Activated T-cell treated with anti-CD3 and anti-CD28 coated beads, Interleukin-2, amount 50 U/mL, for 1 hour (primary cell): ENCODE measurements around the gene TRHDE.

Experiments
- DNase-seq: peaks from one replicate; pipeline ENCODE4 v3.0.0-alpha.2; 2020

The TRHDE gene, protein sequence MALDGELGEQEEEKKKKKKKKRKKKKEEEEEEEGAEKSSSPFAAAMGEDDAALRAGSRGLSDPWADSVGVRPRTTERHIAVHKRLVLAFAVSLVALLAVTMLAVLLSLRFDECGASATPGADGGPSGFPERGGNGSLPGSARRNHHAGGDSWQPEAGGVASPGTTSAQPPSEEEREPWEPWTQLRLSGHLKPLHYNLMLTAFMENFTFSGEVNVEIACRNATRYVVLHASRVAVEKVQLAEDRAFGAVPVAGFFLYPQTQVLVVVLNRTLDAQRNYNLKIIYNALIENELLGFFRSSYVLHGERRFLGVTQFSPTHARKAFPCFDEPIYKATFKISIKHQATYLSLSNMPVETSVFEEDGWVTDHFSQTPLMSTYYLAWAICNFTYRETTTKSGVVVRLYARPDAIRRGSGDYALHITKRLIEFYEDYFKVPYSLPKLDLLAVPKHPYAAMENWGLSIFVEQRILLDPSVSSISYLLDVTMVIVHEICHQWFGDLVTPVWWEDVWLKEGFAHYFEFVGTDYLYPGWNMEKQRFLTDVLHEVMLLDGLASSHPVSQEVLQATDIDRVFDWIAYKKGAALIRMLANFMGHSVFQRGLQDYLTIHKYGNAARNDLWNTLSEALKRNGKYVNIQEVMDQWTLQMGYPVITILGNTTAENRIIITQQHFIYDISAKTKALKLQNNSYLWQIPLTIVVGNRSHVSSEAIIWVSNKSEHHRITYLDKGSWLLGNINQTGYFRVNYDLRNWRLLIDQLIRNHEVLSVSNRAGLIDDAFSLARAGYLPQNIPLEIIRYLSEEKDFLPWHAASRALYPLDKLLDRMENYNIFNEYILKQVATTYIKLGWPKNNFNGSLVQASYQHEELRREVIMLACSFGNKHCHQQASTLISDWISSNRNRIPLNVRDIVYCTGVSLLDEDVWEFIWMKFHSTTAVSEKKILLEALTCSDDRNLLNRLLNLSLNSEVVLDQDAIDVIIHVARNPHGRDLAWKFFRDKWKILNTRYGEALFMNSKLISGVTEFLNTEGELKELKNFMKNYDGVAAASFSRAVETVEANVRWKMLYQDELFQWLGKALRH

DNA sequence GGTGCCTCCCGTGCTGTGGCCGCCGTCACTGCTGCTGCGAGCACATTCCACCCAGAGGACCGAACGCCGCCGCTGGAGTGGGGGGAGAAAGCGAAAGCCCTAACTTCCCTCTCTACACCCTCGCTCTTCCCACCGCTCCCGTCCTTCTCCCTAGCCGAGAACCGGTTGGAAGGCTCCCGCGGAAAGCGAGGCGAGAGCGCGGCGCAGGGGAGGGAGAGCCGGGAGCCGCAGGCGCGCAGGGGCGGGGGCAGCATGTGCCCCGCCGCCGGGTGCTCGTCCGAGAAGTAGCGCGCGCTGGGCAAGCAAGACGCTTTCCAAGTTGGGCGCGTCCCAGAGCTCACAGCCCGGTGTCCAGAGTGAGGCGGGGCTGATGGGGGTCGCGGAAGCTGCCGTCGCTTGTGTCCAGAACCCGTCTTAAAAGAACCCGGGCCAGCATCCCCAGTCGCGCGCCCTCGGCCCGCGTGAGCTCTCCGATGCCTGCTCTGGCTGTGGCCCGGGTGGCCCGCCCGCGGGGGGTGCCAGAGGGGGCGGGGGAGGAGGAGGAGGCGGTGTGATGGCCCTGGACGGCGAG is at the start of gene TRHDE:
Gene TRHDE, plus strand, starts transcription at position 280 of the 571 bp plus-strand sequence. Its CDS starts 274 bp downstream, at position 554.
- DNase-seq = no peak

DNA sequence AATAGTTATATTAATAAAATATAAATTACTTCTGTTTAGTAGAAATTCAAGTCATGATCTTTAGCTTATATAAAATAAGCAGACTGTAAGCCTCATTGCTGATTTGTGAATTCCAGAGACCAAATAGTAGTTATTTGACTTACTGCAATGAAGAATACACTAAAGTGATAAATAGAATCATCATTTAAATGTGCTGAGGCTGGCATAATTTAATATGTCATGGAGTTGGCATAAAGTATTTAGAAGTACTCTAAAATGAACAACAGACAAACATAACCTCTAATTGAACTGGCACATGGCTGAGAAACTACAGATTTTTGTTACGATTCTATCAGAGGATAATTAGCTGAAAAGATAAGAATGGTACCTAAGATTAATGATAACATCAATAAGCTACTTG is 45.7 kb upstream of the TRHDE start:
- DNase-seq = no peak

DNA sequence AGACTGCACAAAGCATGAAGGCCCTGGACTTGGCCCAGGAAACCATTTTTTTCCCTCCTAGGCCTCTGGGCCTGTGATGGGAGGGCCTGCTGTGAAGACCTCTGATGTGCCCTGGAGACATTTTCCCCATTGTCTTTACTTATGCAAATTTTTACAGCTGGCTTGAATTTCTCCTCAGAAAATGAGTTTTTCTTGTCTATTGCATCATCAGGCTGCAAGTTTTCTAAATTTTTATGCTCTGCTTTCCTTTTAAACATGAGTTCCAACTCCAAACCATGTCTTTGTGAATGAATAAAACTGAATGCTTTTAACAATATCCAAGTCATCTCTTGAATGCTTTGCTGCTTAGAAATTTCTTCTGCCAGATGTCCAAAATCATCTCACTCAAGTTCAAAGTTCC is 43.7 kb upstream of the TRHDE start:
- DNase-seq = no peak

DNA sequence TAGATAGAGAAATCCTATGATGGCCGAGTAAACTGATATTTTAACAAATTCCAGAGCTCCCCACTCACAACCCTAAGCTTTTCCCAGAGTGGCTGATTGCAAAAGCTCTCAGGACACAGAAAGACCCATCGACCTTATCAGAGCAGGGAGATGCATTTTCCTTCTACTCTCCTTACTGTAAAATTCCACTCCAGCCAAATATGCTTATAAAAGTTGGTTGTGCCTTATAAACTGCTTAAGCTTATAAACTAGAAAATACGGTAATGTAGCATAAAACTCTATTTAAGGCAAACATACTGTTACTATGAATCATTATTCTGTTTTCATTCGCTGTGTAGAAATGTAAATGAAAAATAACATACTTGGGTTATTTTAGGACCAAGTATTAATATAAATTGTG is 41.6 kb upstream of the TRHDE start:
- DNase-seq = no peak

DNA sequence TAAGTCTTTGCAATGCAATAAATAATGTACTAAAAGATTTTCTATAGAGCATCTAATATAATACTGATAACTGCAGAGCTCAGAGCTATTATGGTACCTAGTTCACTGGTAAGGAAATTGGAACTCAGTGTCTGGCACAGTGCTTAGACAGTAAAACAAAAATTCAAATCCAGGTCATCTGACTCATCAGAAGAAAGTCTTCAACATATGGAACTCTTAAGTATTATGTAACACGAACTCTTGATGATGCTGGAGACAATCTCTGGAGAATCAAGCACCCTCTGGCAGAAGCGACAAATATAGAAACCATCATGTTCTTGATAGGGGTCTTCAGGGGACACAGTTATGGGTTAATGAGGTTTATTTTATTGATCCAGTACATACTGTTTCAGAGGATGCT is 37.3 kb upstream of the TRHDE start:
- no peak for DNase-seq

DNA sequence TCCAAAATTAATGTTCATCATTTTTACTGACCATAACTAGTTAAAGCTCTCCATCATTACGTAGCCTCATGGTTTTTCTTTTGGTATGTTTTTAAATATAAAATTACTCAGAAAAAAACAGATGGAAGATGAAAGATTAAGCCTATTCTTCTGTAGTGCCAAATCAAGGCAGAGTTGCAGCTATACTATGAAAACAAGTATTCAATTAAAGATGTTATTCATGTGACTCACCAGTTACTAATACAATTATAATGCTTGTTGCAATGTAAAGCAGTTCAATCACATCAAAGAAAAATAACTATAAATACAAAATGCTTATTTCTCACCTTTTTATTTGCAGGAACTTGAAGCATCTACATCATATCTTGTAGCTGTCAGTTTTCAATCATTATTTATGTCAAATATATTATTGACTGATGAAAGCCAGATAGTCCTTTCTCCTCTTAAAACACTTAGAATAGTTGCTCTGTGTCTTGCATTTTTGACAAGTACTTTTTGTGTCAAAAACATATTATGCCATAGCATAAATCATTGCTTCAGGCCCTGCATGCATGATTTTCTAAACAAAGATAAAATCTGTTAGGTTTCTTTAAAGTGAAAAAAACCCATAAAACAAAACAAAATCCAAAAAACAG is 36.0 kb upstream of the TRHDE start:
- DNase-seq = no peak

DNA sequence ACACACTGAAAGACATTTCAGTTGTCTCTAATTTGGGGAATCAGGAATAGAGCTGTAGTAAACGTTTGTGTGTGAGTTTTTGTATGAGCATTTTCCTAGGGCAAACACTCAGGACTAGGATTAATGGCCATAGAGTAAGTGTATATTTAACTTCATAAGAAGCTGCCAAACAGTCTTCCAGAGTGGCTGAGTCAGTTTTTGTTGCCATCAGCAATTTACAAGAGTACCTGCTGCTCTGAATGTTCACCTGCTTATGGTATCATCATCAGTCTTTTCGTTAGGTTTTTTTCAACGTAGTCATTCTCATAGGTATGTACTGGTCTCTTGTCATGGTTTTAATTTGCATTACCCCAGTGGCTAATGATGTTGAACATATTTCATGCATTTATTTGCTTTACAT is 30.6 kb upstream of the TRHDE start:
- DNase-seq = no peak

DNA sequence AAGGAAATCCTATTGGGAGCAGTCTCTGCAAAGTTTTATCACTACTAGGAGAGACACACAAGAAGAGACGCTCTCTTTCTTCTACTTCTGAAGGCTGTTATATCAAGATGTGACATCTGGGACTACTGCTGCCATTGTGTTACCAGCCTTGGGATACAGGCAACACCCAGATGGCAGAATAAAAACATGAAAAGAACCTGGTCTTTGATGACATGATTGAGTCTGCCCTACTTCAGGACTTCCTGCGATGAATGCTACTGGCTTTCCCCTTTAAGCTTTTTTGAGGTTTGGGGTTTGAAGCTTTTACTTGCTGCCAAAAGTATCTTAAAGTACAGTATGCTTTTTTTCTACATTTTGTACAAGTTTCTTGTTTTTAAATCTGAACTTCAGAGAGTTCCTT is 29.2 kb upstream of the TRHDE start:
- no peak for DNase-seq

DNA sequence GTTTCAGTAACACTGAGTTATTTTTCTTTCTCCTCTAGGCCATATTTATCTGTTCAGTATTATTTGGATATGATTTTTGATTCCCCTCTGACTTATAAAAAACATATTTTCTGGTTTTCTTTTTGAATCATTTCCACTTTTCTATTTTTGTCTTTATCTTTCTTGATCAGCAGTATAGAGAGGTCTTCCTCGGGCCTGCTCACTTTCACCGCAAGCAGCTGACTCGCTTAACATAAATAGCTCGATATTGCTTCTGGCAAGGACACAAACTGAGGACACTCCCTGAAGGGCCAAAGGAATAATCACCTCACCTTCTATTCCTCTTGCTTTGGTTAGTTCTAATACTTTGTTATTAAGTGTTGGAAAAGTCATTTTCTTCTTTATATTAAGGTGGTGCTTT is 25.8 kb upstream of the TRHDE start:
- no peak for DNase-seq

DNA sequence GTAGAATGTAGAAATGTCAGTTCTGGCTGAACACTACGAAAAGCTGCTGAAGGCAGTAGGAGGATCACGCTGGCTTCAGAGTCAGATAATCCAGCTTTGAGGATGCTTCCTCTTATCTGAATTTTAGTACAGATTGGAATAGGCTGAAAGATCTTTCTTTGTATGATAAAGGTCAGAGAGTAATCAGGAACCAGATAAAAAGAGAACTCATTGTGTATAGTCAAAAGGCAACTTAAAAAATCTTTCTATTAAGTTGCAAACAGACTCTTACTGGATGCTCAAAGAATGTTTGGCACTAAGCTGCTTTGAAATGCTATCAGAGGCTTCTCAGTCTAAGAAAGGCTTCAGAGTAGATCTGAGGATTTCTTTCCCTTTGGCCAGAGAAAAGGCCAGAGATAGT is 21.8 kb upstream of the TRHDE start:
- DNase-seq = no peak

DNA sequence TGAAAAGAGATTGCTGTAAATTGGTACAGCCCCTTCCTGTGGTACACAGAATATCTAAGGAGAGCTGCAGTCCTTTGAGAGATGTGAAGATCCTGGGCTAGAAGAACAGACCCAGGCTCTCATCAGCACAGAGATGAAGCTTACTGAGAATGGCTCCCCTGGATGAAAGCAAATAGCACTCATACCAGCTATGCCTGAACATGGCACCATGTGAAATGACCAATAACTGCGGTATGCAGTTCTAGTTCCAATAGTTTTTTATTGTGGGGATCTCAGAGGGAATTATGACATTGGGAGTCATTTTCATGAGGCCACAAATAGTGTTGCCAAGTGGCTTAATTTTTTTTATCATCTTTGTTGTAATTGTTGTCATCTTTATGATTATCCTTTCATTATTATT is 15.4 kb upstream of the TRHDE start:
- DNase-seq = no peak

DNA sequence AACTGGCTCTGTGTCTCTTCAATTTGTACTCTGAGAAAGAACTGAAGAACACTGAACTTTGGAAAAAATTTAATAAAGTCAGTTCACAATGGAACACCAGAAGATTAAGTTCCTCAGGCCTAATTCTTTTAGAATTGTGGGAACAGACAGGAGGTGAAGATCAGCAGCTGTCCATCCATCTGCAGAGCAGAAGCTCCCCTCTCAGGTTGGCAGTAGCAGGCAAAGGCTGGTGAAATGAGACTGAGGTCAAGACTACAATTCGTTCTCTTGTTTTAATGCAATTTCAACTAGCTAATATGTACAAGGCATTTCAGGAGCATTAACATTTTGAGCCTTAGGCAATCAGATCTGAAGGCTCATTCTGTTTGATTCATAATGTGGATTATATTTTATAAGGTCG is 10.3 kb upstream of the TRHDE start:
- DNase-seq = no peak

DNA sequence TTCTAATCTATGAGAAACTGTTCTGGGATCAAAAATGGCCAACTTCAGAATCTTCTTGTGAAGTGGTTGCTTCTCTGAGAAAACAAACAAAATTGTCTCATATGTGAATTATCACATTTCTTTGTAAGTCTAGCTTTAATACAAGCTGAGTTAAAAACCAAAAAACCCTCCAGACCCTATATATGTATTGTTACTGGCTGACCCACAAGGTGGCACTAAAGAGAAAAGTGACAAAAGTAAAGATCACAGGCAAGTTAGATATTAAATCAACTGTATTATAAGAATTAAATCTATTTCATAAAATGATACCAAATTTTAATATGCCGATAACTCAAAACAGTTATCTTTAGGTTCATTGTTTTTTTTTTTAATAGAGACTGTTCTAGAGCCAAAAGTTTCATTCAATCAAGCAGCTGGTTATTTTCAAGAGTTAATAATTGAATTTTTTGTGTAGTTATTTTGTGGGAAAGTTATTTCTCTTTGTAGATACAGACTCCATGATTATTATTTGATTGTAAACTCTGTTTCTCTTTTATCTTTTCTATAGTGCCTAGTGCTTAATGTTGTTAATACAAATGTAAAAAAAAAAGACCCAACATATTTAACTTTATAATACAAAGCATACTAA is 7.5 kb upstream of the TRHDE start:
- DNase-seq = no peak

DNA sequence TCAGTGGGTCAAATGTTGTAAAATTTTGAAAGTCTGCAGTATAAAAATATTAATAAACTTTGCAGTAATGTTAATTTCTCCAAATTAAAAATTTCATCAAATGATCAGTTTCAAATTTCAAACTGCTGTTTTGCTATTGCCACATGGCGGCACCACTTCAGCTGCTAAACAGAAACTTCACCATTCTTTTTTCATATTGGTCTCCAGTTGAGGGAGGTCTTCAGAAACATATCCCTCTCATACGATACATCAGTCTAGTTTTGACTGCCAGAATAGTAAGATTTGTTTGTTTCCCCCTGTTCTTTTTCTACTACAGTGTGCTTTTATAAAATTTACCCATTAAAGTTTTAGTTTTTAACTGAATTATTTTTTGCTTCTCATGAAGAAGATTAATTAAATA is 4.2 kb upstream of the TRHDE start:
- DNase-seq = no peak

DNA sequence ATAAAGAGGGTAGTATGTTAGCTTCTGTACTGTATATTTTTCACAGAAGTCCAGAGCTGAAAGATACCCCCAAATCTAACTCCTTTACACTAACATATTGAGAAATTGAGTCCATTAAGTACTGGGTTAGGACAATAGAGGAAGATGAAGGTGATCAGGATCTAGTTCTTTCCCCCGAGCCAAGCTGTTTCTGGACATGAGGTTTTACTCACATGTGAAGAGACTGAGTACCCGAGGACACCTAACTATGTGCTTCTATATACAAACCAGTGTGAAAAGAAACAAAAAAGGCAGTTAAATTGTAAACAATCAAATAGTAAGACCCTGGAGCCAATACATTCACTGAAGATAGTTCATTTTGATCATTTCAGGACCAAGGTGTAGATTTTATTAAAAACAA is 3.8 kb upstream of the TRHDE start:
- DNase-seq = no peak

DNA sequence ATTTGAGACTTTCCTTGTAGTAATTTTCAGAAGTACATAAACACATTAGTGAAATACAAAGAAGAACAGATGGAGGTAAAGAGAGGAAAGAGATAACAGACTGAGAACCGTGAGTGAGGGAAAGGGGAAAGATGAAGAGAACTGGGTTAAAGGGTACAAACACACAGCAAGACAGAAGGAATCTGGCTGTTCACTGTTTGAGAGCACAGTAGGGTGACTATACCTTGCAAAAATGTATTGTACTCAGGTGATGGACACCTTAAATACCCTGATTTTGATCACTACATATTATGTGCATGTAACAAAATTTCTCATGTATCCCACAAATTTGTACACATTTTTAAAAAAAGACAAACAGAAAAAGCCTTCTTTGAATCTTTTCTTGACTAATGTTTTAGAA is 2.7 kb upstream of the TRHDE start:
- DNase-seq = no peak

DNA sequence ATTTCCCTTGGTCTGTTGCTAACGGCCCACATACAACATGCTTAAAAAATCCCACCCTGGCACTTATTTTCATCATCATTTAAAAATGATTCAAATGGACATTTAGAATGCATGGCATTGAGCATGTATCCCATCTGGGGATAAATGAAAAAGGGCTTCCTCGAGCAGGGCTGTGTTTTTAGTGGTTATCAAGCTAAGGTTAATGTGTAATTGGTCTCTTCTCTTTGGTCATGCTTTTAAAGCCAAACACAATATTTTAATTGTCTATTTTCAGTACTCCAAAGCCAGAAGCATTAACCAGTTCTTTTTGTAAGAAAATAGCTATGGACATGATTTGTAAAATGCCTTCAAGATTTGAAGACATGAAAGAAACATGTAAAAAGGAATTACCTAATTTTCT is 1.9 kb upstream of the TRHDE start:
- DNase-seq = no peak

DNA sequence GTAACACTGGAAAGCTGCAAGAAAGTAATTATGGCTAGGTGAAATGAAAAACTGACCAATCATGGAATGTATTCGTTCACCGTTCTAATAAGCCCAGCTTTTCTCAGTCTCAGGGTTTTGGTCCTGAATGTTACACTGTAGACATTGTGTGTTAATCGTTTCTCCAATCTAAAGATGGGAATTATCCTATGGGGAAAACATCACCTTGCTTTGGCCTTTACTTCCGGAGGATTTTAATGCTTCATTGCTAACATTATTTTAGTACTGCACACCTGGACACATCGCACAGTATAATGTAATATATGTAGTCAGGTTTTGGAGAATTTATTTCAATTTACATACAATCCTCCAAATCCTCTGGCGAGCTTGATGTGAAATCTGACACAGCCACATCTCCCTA is 1.2 kb upstream of the TRHDE start:
- DNase-seq = no peak

DNA sequence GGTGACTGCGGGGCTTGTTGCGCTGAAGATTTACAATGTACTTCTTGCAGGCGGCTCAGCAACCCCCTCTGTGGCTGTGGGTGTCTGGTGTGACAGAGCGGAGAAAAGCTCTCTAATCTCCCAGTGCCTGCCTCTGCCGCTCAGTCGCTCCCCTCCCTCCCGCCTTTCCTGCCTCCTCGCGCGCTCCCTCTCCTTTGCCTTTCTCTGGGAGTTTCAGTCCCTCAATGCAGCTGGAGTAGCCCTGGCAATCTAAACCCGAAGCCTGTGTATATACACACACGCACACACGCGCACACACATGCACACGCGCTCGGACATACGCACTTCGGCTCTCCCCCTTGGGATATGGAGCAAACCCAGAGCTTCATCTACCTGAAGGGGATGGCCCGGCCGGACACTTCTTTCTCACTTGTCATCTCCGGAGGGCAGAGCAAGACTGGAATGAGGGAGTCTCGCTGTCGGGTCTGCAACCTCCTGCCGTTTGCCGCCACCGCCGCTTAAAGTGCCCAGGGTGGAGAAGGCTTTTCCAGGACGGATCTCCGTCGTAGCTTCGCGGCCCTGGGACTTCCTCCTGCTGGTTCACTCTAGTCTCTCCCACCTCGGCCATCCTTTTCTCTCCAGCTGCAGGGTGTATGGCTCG is 599 bp upstream of the TRHDE start:
- no peak for DNase-seq

DNA sequence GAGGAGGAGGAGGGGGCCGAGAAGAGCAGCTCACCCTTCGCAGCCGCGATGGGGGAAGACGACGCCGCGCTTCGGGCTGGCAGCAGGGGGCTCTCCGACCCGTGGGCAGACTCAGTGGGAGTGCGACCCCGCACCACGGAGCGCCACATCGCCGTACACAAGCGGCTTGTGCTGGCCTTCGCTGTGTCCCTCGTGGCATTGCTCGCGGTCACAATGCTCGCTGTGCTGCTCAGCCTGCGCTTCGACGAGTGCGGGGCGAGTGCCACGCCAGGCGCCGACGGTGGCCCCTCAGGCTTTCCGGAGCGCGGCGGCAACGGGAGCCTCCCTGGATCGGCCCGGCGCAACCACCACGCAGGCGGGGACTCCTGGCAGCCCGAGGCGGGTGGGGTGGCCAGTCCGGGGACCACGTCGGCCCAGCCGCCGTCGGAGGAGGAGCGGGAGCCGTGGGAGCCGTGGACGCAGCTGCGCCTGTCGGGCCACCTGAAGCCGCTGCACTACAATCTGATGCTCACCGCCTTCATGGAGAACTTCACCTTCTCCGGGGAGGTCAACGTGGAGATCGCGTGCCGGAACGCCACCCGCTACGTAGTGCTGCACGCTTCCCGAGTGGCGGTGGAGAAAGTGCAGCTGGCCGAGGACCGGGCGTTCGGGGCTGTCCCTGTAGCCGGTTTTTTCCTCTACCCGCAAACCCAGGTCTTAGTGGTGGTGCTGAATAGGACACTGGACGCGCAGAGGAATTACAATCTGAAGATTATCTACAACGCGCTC is 745 bp downstream of the TRHDE start:
- no peak for DNase-seq

DNA sequence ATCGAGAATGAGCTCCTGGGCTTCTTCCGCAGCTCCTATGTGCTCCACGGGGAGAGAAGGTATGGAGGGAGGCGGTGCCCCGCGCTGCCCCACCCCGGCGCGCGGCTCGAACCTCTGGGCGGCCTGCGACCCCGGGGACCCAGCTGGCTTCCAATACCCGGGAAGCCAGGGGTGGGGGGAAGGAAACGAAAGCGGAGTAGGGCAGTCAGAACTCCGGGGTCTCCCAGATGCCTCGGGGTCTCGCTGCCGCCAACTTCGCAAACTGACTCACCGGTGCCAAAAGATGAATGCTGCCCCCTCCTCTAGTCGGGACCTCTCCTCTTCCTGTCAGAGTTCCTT is 1.3 kb downstream of the TRHDE start:
- DNase-seq = no peak
